IMR-90 (cell line): Measurements from ENCODE around the gene C3orf22. TPM values are rescaled to one million over a fixed set of nuclear protein-coding genes. Genes with fewer than 3 reads are reported as not detected.

Experiments
- ATAC-seq: fragments of 200-7000 bp; cut with Tn5 transposase; 2 replicates; pipeline ENCODE4 v1.9.1; 2020; ENCODE audit warnings: low read depth, mild to moderate bottlenecking, moderate library complexity
- BruUV-seq: library from RNA; stranded (reverse); fragments of 400-500 nt; replicated peaks from 2 replicates; lab custom pipeline; 2021; lab: Mats Ljungman, UMichigan
- CTCF ChIA-PET: fragments of 300-600 bp; formaldehyde crosslinking; extraction: SDS; loops from one replicate; lab custom pipeline; 2021; ENCODE audit warnings: antibody characterized with exemption; lab: Yijun Ruan, JAX
- POLR2A ChIA-PET: fragments of 300-600 bp; sonication (Branson Sonifier 250); formaldehyde crosslinking; loops from one replicate; lab custom pipeline; 2022; ENCODE audit warnings: antibody characterized with exemption; ENCODE audit not compliant: unreplicated experiment; lab: Charles Lee
- DNase-seq: peaks from one replicate; pipeline ENCODE4 v3.0.0; 2013
- H2AFZ ChIP-seq: replicated peaks from 2 replicates; pipeline ENCODE3; 2013; ENCODE audit warnings: low read length, mild to moderate bottlenecking; ENCODE audit not compliant: poor library complexity
- H2AK5ac ChIP-seq: 2 replicates; pipeline ENCODE4 v1.6.1; 2013; ENCODE audit warnings: low read depth, low read length, inconsistent platforms
- H2AK9ac ChIP-seq: replicated peaks from 2 replicates; pipeline ENCODE3; 2013; ENCODE audit warnings: mild to moderate bottlenecking, low read depth, low read length, moderate library complexity; ENCODE audit not compliant: poor library complexity
- H2BK120ac ChIP-seq: 2 replicates; pipeline ENCODE4 v1.6.1; 2013; ENCODE audit warnings: low read depth, low read length, inconsistent platforms
- H2BK15ac ChIP-seq: 3 replicates; pipeline ENCODE4 v1.6.1; 2013; ENCODE audit warnings: low read depth, low read length, inconsistent platforms
- H2BK20ac ChIP-seq: 2 replicates; pipeline ENCODE4 v1.6.1; 2013; ENCODE audit warnings: low read depth, mild to moderate bottlenecking, inconsistent platforms, low read length, moderate library complexity
- H2BK5ac ChIP-seq: 2 replicates; pipeline ENCODE4 v1.6.1; 2013; ENCODE audit warnings: mild to moderate bottlenecking, low read depth, low read length, inconsistent platforms; ENCODE audit not compliant: poor library complexity, severe bottlenecking
- H3K14ac ChIP-seq: replicated peaks from 2 replicates; pipeline ENCODE4 v1.6.1; 2013; ENCODE audit warnings: low read depth, low read length, inconsistent platforms
- H3K18ac ChIP-seq: 2 replicates; pipeline ENCODE4 v1.6.1; 2013; ENCODE audit warnings: low read depth, low read length, control low read depth
- H3K23ac ChIP-seq: 2 replicates; pipeline ENCODE4 v1.6.1; 2013; ENCODE audit warnings: low read depth, low read length, inconsistent platforms
- H3K27ac ChIP-seq: 2 replicates; pipeline ENCODE4 v1.5.1; 2013; ENCODE audit warnings: mild to moderate bottlenecking, control low read depth, low read length; ENCODE audit not compliant: insufficient read depth
- H3K27me3 ChIP-seq: 2 replicates; pipeline ENCODE4 v1.6.1; 2013; ENCODE audit warnings: low read length; ENCODE audit not compliant: control insufficient read depth, insufficient read depth
- H3K36me3 ChIP-seq: 2 replicates; pipeline ENCODE4 v1.6.1; 2013; ENCODE audit warnings: low read length, mixed read lengths; ENCODE audit not compliant: control insufficient read depth, insufficient read depth
- H3K4ac ChIP-seq: 2 replicates; pipeline ENCODE4 v1.6.1; 2013; ENCODE audit warnings: low read depth, low read length, inconsistent platforms
- H3K4me1 ChIP-seq: 2 replicates; pipeline ENCODE4 v1.6.1; 2013; ENCODE audit warnings: low read length, mixed read lengths; ENCODE audit not compliant: control insufficient read depth, insufficient read depth
- H3K4me2 ChIP-seq: 2 replicates; pipeline ENCODE4 v1.6.1; 2013; ENCODE audit warnings: low read depth, mild to moderate bottlenecking, control low read depth, low read length, moderate library complexity
- H3K4me3 ChIP-seq: 2 replicates; pipeline ENCODE4 v1.5.1; 2013; ENCODE audit warnings: low read depth, mild to moderate bottlenecking, control low read depth, low read length, moderate library complexity; ENCODE audit not compliant: insufficient read depth
- H3K56ac ChIP-seq: 2 replicates; pipeline ENCODE4 v1.6.1; 2013; ENCODE audit warnings: low read length, inconsistent platforms; ENCODE audit not compliant: insufficient read depth; ENCODE audit errors: extremely low read depth
- H3K79me1 ChIP-seq, 2 experiments: 2 replicates each; pipeline ENCODE4 v1.6.1; 2013; ENCODE audit warnings: low read length in 2 of 2, inconsistent platforms in 1 of 2, low read depth in 1 of 2
- H3K9ac ChIP-seq: 2 replicates; pipeline ENCODE4 v1.6.1; 2013; ENCODE audit warnings: low read depth, low read length, control low read depth
- H3K9me1 ChIP-seq: 2 replicates; pipeline ENCODE4 v1.6.1; 2013; ENCODE audit warnings: low read length, inconsistent platforms; ENCODE audit not compliant: insufficient read depth
- H3K9me3 ChIP-seq: 2 replicates; pipeline ENCODE4 v1.6.1; 2013; ENCODE audit warnings: low read length; ENCODE audit not compliant: control insufficient read depth, insufficient read depth
- H4K20me1 ChIP-seq: 2 replicates; pipeline ENCODE4 v1.6.1; 2013; ENCODE audit warnings: low read length, inconsistent platforms; ENCODE audit not compliant: insufficient read depth
- H4K5ac ChIP-seq: 2 replicates; pipeline ENCODE4 v1.6.1; 2013; ENCODE audit warnings: mild to moderate bottlenecking, low read depth, low read length, control low read depth
- H4K8ac ChIP-seq, 2 experiments: 2 replicates each; pipeline ENCODE4 v1.6.1; 2013; ENCODE audit warnings: low read depth in 2 of 2, low read length in 2 of 2, control low read depth in 1 of 2, inconsistent platforms in 1 of 2
- H4K91ac ChIP-seq: 2 replicates; pipeline ENCODE4 v1.6.1; 2013; ENCODE audit warnings: low read depth, low read length, inconsistent platforms; ENCODE audit not compliant: insufficient read depth
- CHD1 ChIP-seq: IDR thresholded peaks from 2 replicates; pipeline ENCODE4 v1.6.1; 2012; ENCODE audit warnings: low read depth, low read length, improper control_type of control experiment
- MAFK ChIP-seq: IDR thresholded peaks from 2 replicates; pipeline ENCODE4 v1.6.1; 2012; ENCODE audit warnings: low read depth, low read length, improper control_type of control experiment
- MXI1 ChIP-seq: IDR thresholded peaks from 2 replicates; pipeline ENCODE4 v1.6.1; 2012; ENCODE audit warnings: low read depth, mild to moderate bottlenecking, low read length, moderate library complexity, borderline replicate concordance
- POLR2A ChIP-seq: IDR thresholded peaks from 2 replicates; pipeline ENCODE4 v1.6.1; 2012; ENCODE audit warnings: mild to moderate bottlenecking, low read depth, low read length
- RFX5 ChIP-seq: IDR thresholded peaks from 2 replicates; pipeline ENCODE4 v1.8.0; 2012; ENCODE audit warnings: low read depth, mild to moderate bottlenecking, low read length, moderate library complexity
- WGBS, 2 experiments: methylation state at CpG; one replicate each; pipeline versions ENCODE4 v1.1.5 to v1.1.7; 2013; ENCODE audit warnings: missing lambda C conversion rate in 2 of 2; ENCODE audit not compliant: insufficient read length in 1 of 2; ENCODE audit errors: extremely low coverage in 2 of 2; 5-methylcytosine and 5-hydroxymethylcytosine counted together
- dilution Hi-C: fragments of 300-500 bp; cut with HindIII; formaldehyde crosslinking; loops from one replicate; pipeline ENCODE4 v1.14.3; 2018; ENCODE audit warnings: low sequenced_read_pairs; ENCODE audit not compliant: unreplicated experiment
- in situ Hi-C: fragments of 300-500 bp; cut with MboI; formaldehyde crosslinking; loops from 3 replicates; pipeline ENCODE4 v1.14.3; 2019; ENCODE audit warnings: low sequenced_read_pairs, inconsistent platforms, mixed read lengths
- intact Hi-C: fragments of 100-400 bp; cut with micrococcal nuclease; formaldehyde crosslinking; loops from 2 replicates; pipeline ENCODE4 v1.10.0; 2022
- polyA plus RNA-seq, 3 experiments: library from polyadenylated mRNA; depleted of rRNA; stranded (reverse); fragments of >200 nt; gene quantifications; 2 replicates each; pipeline ENCODE4 v1.2.3, GENCODE V29; 2012; ENCODE audit warnings: low replicate concordance in 1 of 3
- total RNA-seq: library from RNA; depleted of rRNA; stranded (reverse); fragments of >200 nt; gene quantifications from 2 replicates; pipeline ENCODE4 v1.2.3, GENCODE V29; 2012
- TF ChIP-seq, protein P1 (sequence below): fragments of 150-350 bp; IDR thresholded peaks from 2 replicates; pipeline ENCODE4 v1.6.1; 2016; ENCODE audit warnings: low read depth, mild to moderate bottlenecking, low read length, moderate library complexity, borderline replicate concordance

Gene C3orf22
- total and polyA plus RNA-seq, 2 of the 4 experiments (the other 2 are of a cell fraction), result not detected

DNA sequence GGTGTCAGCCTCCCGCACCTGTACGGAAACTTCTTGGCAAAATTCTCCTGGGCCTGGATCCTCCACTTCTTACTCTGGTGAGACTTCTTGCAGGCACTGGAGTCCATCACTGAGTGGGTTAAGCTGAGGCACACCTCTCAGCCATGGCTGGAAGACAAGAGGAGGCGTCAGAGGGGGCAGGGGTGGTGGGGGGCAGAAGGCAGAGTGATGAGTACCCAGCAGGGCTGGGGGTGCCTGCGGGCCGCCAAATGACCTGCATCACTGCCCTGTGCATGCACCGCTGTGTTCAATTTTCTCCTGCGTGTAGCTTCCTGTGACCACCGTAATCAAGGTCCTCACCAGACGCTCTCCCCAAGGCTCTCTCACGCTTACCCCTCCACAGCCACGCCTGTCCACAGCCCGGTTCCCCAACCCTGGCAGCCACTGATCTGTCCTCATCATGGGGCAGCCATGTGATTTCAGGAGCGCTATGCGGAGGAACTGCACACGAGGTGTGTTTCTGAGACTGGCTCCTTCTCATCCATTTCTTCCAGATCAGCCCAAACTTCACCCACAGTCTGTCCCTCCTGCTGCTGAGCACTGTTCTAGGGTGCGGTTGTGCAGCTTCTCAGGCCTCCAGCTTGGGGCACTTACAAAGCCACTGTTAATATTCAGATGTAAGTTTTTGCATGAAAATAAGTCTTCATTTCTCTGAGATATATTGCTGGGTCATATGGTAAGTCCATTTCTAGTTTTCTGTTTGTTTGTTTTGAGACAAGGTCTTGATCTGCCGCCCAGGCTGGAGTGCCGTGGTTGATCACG lies 5.2 kb downstream of the C3orf22 start (continued):
- no peak for TF ChIP-seq POLR2A

DNA sequence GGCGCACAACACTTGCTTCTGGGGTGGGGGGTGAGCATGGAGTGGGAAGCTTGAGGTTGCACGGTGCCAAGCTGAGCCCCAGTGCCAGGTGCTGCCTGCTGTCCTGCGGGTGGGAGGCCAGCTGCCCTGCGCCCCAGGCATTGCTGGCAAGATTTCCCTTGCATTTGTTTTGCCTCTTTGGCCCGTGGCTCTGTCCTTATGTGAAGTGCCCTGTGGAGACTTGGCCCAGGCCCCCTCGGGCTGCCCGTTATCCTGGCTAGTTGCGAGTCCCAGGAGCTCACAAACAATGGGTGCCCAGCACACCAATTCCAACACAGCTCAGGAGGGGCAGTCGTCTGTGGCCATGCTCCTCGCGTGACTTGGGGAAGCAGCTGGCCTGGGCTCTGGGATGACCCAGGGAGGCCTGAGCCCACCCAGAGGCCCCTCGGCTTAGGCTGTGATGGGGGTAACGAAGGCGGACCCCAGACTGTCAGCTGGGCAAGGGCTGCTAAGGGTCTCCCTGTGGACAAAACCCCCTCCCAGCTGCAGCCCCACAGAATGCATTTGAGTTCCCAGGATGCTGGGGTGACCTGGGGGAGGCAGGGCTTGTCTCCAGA lies 5.9 kb downstream of the C3orf22 start:
- POLR2A ChIA-PET, result no interaction called here
- Histone ChIP-seq H4K20me1 (no peaks in the 10 kb centered on the region), H3K27ac (no peak overlapping the region), H2AK9ac (no peak overlapping the region), H4K91ac (no peak overlapping the region), H3K9me1 (no peaks in the 10 kb centered on the region), H4K5ac (no peak overlapping the region), H2BK5ac (no peak overlapping the region), H3K36me3 (no peaks in the 10 kb centered on the region), H3K9me3 (no peaks in the 10 kb centered on the region), H2AFZ (no peak overlapping the region), H3K56ac (no peak overlapping the region), H3K18ac (no peak overlapping the region), H4K8ac (no peak overlapping the region), H3K4me1 (no peaks in the 10 kb centered on the region), H2BK120ac (no peak overlapping the region), H2BK20ac (no peak overlapping the region), H3K4ac (no peak overlapping the region), H3K4me2 (no peak overlapping the region), H2BK15ac (no peak overlapping the region), H3K4me3 (no peak overlapping the region), H3K79me1 (no peaks in the 10 kb centered on the region), H3K27me3 (peaks cover 15% of the 10 kb centered on the region; the same call in 1 of the 2 replicates), H3K23ac (no peak overlapping the region), H3K9ac (no peak overlapping the region), H3K14ac (no peak overlapping the region), H2AK5ac (no peak overlapping the region)
- intact Hi-C loops (no loop called here), in situ Hi-C loops (no loop called here), dilution Hi-C loops (no loop called here)
- TF ChIP-seq RFX5 (no peak), POLR2A (no peak), CHD1 (no peak), MXI1 (no peak), MAFK (no peak)
- TF ChIP-seq, protein P1, sequence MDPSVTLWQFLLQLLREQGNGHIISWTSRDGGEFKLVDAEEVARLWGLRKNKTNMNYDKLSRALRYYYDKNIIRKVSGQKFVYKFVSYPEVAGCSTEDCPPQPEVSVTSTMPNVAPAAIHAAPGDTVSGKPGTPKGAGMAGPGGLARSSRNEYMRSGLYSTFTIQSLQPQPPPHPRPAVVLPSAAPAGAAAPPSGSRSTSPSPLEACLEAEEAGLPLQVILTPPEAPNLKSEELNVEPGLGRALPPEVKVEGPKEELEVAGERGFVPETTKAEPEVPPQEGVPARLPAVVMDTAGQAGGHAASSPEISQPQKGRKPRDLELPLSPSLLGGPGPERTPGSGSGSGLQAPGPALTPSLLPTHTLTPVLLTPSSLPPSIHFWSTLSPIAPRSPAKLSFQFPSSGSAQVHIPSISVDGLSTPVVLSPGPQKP, result no peak
- CTCF ChIA-PET, result no interaction called here
- no peak for DNase-seq
- ATAC-seq, result no peak
- WGBS, 2 experiments, result 47% methylated on average over 3 of the region's 14 CpGs; no CpG with 5 or more reads in 1 of the 2 experiments
- BruUV-seq, result no TSS peak
